ENCODE measurements around the gene HBS1L. TPM values are rescaled to one million over a fixed set of nuclear protein-coding genes. Genes with fewer than 3 reads are reported as not detected.

HBS1L gene
- polyA plus RNA-seq, 1 of the 3 experiments (the other 2 are of a cell fraction): 19.0 TPM

DNA sequence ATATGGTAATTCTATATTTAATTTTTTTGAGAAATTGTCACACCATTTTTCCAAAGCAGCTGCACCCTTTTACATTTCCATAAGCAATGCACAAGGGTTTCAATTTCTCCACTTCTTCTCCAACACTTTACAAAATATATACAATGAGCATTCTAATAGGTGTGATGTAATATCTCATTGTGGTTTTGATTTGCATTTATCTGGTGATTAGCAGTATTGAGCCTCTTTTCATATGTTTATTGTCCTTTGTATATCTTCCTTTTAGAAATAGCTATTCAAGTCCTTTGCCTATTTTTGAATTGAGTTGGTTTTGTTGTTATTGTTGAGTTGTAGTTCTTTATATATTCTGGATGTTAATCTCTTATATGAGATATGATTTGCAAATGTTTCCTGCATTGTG, 47.6 kb upstream of the HBS1L start:
- POLR2A ChIA-PET: no interaction called here
- no peaks in the 10 kb centered on the region for H3K9me2 ChIP-seq
- CTCF ChIA-PET: no interaction called here

DNA sequence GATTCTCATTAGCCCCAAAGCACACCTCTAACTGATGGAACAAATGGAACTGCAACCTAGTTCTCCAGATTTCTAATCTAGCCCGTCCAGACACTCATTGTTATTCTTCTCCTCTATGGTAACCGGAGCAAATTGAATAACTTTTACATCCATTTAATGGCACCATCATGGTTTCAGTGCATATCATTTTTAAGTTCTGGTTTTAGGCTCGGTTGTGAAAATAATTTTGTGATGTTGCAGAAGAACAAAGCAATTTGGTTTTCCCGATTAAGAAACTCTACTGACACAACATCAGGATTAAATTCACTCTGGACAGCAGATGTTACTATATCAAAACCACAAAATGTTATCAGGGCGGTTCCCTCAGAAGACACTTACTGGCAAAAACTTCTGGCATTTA, 42.5 kb upstream of the HBS1L start:
- Histone ChIP-seq H3K36me3 (replicated peaks in 1 of 2; ENCODE audit: control insufficient read depth in 1 of 2, insufficient read depth in 2 of 2, low read length in 1 of 2) (no peaks in the 10 kb centered on the region), H3K9ac (no peak overlapping the region), H2AFZ (ENCODE audit: low read depth) (no peak overlapping the region), H3K4me3 (ENCODE audit: low read depth in 2 of 2, low read length in 1 of 2) (no peak overlapping the region), H3F3A (replicated peaks; ENCODE audit: insufficient read depth) (peaks cover 5% of the 10 kb centered on the region), H3K79me2 (ENCODE audit: insufficient read depth) (no peaks in the 10 kb centered on the region), H3K27ac (ENCODE audit: low read depth in 2 of 2, low read length in 1 of 2) (no peak overlapping the region), H3K4me2 (no peak overlapping the region), H3K9me2 (no peaks in the 10 kb centered on the region), H4K20me1 (ENCODE audit: insufficient read depth) (no peaks in the 10 kb centered on the region), H3K27me3 (ENCODE audit: insufficient read depth) (no peaks in the 10 kb centered on the region), H3K9me3 (no peaks in the 10 kb centered on the region; the same call in 1 of the 2 replicates), H3K4me1 (ENCODE audit: control insufficient read depth in 1 of 2, insufficient read depth in 2 of 2, low read depth in 1 of 2, low read length in 1 of 2) (no peaks in the 10 kb centered on the region)
- no peak for DNase-seq
- TF ChIP-seq FOXJ3 (CRISPR knock-in tag; IDR thresholded peaks at IDR 0.05): no peak
- TF ChIP-seq CTCF (IDR thresholded peaks at IDR 0.05): no peak
- no peak for TF ChIP-seq POLR2AphosphoS5 (IDR thresholded peaks at IDR 0.05; ENCODE audit: low read depth, low read length)
- TF ChIP-seq TAF1 (IDR thresholded peaks at IDR 0.05; ENCODE audit: borderline replicate concordance, low read depth, low read length): no peak
- TF ChIP-seq GABPA (IDR thresholded peaks at IDR 0.05; ENCODE audit: low read depth): no peak
- TF ChIP-seq RFX5 (IDR thresholded peaks at IDR 0.05; ENCODE audit: low read length): no peak
- TF ChIP-seq SMC3 (IDR thresholded peaks at IDR 0.05; ENCODE audit: low read depth, low read length): no peak
- no peak for TF ChIP-seq NRF1 (IDR thresholded peaks at IDR 0.05; ENCODE audit: low read depth, low read length)
- no peak for TF ChIP-seq GATA2 (CRISPR knock-in tag; IDR thresholded peaks at IDR 0.05)
- ChIA-PET CTCF (no interaction called here), POLR2A (no interaction called here)
- 54% methylated on average over 5 of the region's 5 CpGs for WGBS (ENCODE audit: low lambda C conversion rate)

More for the DNA sequence above, 47.6 kb upstream of the HBS1L start:
- Histone ChIP-seq H3F3A (replicated peaks; ENCODE audit: insufficient read depth) (no peaks in the 10 kb centered on the region), H3K27ac (ENCODE audit: low read depth in 2 of 2, low read length in 1 of 2) (no peak overlapping the region), H3K9ac (no peak overlapping the region), H3K4me3 (ENCODE audit: low read depth in 2 of 2, low read length in 1 of 2) (no peak overlapping the region), H4K20me1 (ENCODE audit: insufficient read depth) (no peaks in the 10 kb centered on the region), H3K4me1 (ENCODE audit: control insufficient read depth in 1 of 2, insufficient read depth in 2 of 2, low read depth in 1 of 2, low read length in 1 of 2) (peaks cover 0 to 5% of the 10 kb centered on the region in 2 experiments; a peak in 2 of 4 replicates), H3K36me3 (replicated peaks in 1 of 2; ENCODE audit: control insufficient read depth in 1 of 2, insufficient read depth in 2 of 2, low read length in 1 of 2) (no peaks in the 10 kb centered on the region), H3K9me3 (no peaks in the 10 kb centered on the region), H3K4me2 (no peak overlapping the region), H3K27me3 (ENCODE audit: insufficient read depth) (no peaks in the 10 kb centered on the region), H2AFZ (ENCODE audit: low read depth) (no peak overlapping the region), H3K79me2 (ENCODE audit: insufficient read depth) (no peaks in the 10 kb centered on the region)
- TF ChIP-seq, protein P1, sequence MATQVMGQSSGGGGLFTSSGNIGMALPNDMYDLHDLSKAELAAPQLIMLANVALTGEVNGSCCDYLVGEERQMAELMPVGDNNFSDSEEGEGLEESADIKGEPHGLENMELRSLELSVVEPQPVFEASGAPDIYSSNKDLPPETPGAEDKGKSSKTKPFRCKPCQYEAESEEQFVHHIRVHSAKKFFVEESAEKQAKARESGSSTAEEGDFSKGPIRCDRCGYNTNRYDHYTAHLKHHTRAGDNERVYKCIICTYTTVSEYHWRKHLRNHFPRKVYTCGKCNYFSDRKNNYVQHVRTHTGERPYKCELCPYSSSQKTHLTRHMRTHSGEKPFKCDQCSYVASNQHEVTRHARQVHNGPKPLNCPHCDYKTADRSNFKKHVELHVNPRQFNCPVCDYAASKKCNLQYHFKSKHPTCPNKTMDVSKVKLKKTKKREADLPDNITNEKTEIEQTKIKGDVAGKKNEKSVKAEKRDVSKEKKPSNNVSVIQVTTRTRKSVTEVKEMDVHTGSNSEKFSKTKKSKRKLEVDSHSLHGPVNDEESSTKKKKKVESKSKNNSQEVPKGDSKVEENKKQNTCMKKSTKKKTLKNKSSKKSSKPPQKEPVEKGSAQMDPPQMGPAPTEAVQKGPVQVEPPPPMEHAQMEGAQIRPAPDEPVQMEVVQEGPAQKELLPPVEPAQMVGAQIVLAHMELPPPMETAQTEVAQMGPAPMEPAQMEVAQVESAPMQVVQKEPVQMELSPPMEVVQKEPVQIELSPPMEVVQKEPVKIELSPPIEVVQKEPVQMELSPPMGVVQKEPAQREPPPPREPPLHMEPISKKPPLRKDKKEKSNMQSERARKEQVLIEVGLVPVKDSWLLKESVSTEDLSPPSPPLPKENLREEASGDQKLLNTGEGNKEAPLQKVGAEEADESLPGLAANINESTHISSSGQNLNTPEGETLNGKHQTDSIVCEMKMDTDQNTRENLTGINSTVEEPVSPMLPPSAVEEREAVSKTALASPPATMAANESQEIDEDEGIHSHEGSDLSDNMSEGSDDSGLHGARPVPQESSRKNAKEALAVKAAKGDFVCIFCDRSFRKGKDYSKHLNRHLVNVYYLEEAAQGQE (IDR thresholded peaks at IDR 0.05; ENCODE audit: low read depth, low read length): no peak
- TF ChIP-seq TAF1 (IDR thresholded peaks at IDR 0.05; ENCODE audit: borderline replicate concordance, low read depth, low read length): no peak
- no peak for TF ChIP-seq USF2 (IDR thresholded peaks at IDR 0.05; ENCODE audit: borderline replicate concordance, low read depth, low read length)
- TF ChIP-seq ELF1 (IDR thresholded peaks at IDR 0.05): no peak
- TF ChIP-seq GABPA (IDR thresholded peaks at IDR 0.05; ENCODE audit: low read depth): no peak
- TF ChIP-seq TCF12 (IDR thresholded peaks at IDR 0.05): no peak
- TF ChIP-seq NFIC (IDR thresholded peaks at IDR 0.05; ENCODE audit: borderline replicate concordance): no peak
- TF ChIP-seq YY1 (IDR thresholded peaks at IDR 0.05; ENCODE audit: low read depth): no peak
- no peak for DNase-seq
